GM19351 (cell line): ENCODE measurements around the gene MPRIP.
"Not testable (repeated sequence)": the region's sequence is repeated elsewhere in the genome, so short reads cannot be mapped to it uniquely, and the experiment has no call there.

ENCODE experiments used
- ATAC-seq: cut with Tn5 transposase; IDR thresholded peaks from one replicate; pipeline ENCODE4 v1.9.1; 2021; ENCODE audit warnings: mild to moderate bottlenecking, moderate library complexity; ENCODE audit not compliant: unreplicated experiment

Gene MPRIP

GRCh38 chr17:17042384-17042736, at the start of gene MPRIP:
MPRIP (plus strand) TSS chr17:17042457; CDS start chr17:17042849, 392 bp downstream.
- peak; percentile 0 for ATAC-seq

- no peak for ATAC-seq
Measured at GRCh38 chr17:16994631-16995030, 47.6 kb upstream of the MPRIP start.

- no peak for ATAC-seq
Measured at GRCh38 chr17:16995930-16996329, 46.3 kb upstream of the MPRIP start.

- not testable (repeated sequence) for ATAC-seq
Measured at GRCh38 chr17:16996726-16997125, 45.5 kb upstream of the MPRIP start.

- no peak for ATAC-seq
Measured at GRCh38 chr17:16997514-16998429, 44.5 kb upstream of the MPRIP start.

- no peak for ATAC-seq
Measured at GRCh38 chr17:16999931-17000625, 42.2 kb upstream of the MPRIP start.

GRCh38 chr17:17001076-17001777, 41.0 kb upstream of the MPRIP start:
- no peak for ATAC-seq

GRCh38 chr17:17001874-17002520, 40.3 kb upstream of the MPRIP start:
- peak; percentile 73 for ATAC-seq

- not testable (repeated sequence) for ATAC-seq
Measured at GRCh38 chr17:17002731-17003715, 39.2 kb upstream of the MPRIP start.

GRCh38 chr17:17004251-17004996, 37.8 kb upstream of the MPRIP start:
- no peak for ATAC-seq

GRCh38 chr17:17004997-17005614, 37.2 kb upstream of the MPRIP start:
- not testable (repeated sequence) for ATAC-seq

GRCh38 chr17:17007891-17008290, 34.4 kb upstream of the MPRIP start:
- ATAC-seq = not testable (repeated sequence)

- ATAC-seq = not testable (repeated sequence)
Measured at GRCh38 chr17:17008621-17009397, 33.4 kb upstream of the MPRIP start.

- ATAC-seq = not testable (repeated sequence)
Measured at GRCh38 chr17:17009972-17010371, 32.3 kb upstream of the MPRIP start.

- not testable (repeated sequence) for ATAC-seq
Measured at GRCh38 chr17:17010545-17011034, 31.7 kb upstream of the MPRIP start.

- ATAC-seq = not testable (repeated sequence)
Measured at GRCh38 chr17:17011043-17011907, 31.0 kb upstream of the MPRIP start.
